ENCODE measurements around the gene UNC13B.
"Not testable (repeated sequence)": the region's sequence is repeated elsewhere in the genome, so short reads cannot be mapped to it uniquely, and the experiment has no call there.

Gene UNC13B

GRCh38 chr9:35364817-35365585 lies 203.2 kb downstream of the UNC13B start:
- in situ Hi-C loops (cut with MboI; ENCODE audit: low sequenced_read_pairs) = no loop called here

GRCh38 chr9:35366627-35367026 lies 204.8 kb downstream of the UNC13B start:
- in situ Hi-C loops (cut with MboI; ENCODE audit: low sequenced_read_pairs) = no loop called here

DNA sequence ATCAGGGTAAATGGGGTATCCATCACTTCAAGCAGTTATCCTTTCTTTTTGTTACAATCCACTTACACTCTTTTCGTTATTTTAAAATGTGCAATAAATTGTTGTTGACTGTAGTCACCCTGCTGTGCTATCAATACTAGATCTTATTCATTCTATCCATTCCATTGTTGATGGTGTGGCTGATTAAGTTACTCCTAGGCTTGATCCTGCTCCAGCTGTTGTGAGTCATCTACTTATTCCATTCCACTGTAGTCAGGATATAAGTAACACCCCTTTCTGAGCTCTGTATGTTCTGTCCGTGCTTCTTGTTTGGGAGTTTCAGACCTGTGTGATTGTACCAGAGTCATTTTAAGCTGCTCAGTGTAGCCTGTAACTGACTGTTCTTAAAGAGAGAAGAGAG lies 205.6 kb downstream of the UNC13B start:
- in situ Hi-C loops (cut with MboI; ENCODE audit: low sequenced_read_pairs) = no loop called here

DNA sequence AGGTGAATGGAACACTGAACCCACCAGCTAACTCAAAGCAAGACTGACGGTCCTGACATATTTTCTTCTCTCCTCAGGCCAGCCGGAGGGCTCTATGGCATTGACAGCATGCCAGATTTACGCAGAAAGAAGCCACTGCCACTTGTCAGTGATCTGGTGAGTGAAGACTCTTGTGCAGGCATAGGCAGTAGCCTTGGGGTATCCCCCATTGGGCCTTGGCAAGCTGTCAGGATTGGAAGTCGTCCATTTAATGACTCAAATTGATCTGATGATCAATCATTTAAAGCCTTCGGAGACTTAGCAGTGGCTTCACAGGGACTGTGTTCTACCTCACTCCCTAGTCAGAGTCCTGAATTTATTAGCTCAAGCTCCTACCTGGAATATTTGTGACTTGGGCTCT lies 208.4 kb downstream of the UNC13B start:
- in situ Hi-C loops (cut with MboI; ENCODE audit: low sequenced_read_pairs) = no loop called here

- in situ Hi-C loops (cut with MboI; ENCODE audit: low sequenced_read_pairs) = no loop called here
Observed at GRCh38 chr9:35374436-35374835, 212.6 kb downstream of the UNC13B start.

- in situ Hi-C loops (cut with MboI; ENCODE audit: low sequenced_read_pairs) = no loop called here
Observed at GRCh38 chr9:35374910-35375309, 213.1 kb downstream of the UNC13B start.

DNA sequence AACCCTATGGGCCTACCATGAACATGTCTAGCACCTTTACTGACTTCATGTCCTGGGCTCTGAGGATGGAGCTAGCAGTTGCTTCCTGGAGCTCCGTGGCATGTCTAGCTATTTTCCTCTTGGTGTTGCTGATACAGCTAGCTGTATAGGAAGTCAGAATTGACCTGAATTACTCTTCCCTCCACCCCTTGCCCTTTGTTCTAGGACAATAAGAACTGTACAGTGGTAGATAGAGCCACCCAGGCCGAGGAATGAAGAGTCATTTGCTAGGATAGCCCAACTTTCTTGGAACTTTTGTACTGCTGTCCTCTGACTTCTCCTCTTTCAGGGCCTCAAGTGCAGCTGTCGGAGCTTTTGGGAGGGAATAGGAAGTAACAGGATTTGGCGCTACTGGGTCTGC lies 218.2 kb downstream of the UNC13B start:
- in situ Hi-C loops (cut with MboI; ENCODE audit: low sequenced_read_pairs) = no loop called here

DNA sequence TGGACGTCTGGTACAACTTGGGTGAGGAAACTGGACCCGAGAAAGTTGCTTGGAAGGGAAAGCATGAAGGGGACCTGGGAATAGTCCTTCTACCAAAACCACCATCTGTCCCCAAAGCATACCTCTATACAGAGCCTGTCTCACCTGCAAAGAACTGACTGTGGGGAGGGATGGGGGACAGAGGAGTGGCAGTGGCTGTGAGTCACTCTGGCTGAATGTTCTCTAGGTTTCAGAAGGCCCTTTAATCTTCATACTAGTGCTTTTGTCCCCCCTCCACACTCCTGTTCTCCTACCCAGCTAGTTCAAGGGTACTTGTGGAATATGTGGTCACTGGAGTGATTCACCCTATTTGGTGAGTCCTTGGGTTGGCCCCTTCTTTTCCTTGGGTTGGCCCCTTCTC lies 218.8 kb downstream of the UNC13B start:
- in situ Hi-C loops (cut with MboI; ENCODE audit: low sequenced_read_pairs) = no loop called here

GRCh38 chr9:35385042-35385441 lies 223.2 kb downstream of the UNC13B start:
- in situ Hi-C loops (cut with MboI; ENCODE audit: low sequenced_read_pairs) = no loop called here

- in situ Hi-C loops (cut with MboI; ENCODE audit: low sequenced_read_pairs) = no loop called here
Observed at GRCh38 chr9:35395076-35395705, 233.4 kb downstream of the UNC13B start.

GRCh38 chr9:35395706-35396101 lies 233.9 kb downstream of the UNC13B start:
- in situ Hi-C loops (cut with MboI; ENCODE audit: low sequenced_read_pairs) = no loop called here

- in situ Hi-C loops (cut with MboI; ENCODE audit: low sequenced_read_pairs) = no loop called here
Observed at GRCh38 chr9:35396560-35397215, 234.9 kb downstream of the UNC13B start.

- in situ Hi-C loops (cut with MboI; ENCODE audit: low sequenced_read_pairs) = no loop called here
Observed at GRCh38 chr9:35397216-35397698, 235.4 kb downstream of the UNC13B start.

GRCh38 chr9:35397923-35398322 lies 236.1 kb downstream of the UNC13B start:
- in situ Hi-C loops (cut with MboI; ENCODE audit: low sequenced_read_pairs) = no loop called here

- in situ Hi-C loops (cut with MboI; ENCODE audit: low sequenced_read_pairs) = no loop called here
Observed at GRCh38 chr9:35398651-35399335, 237.0 kb downstream of the UNC13B start.

GRCh38 chr9:35404865-35405264 lies 243.1 kb downstream of the UNC13B start:
- in situ Hi-C loops (cut with MboI; ENCODE audit: low sequenced_read_pairs) = no loop called here

DNA sequence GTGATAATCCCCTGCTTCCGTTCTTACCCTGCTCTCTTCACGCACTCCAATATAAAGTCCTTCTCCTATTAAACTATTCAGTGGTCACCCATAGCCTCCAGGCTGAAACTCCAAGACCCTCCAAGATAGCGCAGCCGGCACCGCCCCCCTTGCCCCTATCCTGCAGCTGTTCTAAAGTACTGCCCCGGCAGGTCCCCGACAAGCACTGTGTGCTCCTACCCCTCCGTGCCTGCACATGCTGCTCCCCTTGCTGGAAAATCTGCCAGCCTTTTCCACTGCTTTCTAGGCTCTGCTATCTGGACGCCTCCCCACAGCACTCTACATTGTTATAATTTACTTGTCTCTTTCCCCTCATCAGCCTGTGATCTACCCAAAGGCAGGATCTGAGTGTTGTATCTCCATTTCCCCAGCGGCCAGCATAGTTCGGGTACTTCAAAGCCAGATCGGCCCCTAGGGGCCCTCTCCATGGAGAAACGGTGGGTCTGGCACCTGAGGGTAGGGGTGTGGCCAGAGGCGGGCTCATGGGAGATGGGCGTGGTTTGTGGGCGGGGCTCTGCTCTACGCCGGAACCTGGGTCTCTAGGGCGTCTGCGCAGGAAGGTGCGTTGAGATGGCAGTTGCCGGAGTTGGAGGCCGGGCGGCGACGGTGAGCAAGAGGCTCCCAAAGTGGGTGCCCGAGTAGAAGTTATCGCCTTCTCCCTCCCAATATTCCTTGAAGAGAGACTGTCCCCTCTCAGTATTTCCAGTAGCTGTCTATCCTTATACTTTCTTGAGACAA lies 244.6 kb downstream of the UNC13B start:
- in situ Hi-C loops (cut with MboI; ENCODE audit: low sequenced_read_pairs) = no loop called here

- in situ Hi-C loops (cut with MboI; ENCODE audit: low sequenced_read_pairs) = no loop called here
Observed at GRCh38 chr9:35407846-35408245, 246.0 kb downstream of the UNC13B start.

- in situ Hi-C loops (cut with MboI; ENCODE audit: low sequenced_read_pairs) = not testable (repeated sequence)
Observed at GRCh38 chr9:35409434-35409833, 247.6 kb downstream of the UNC13B start.

- in situ Hi-C loops (cut with MboI; ENCODE audit: low sequenced_read_pairs) = no loop called here
Observed at GRCh38 chr9:35414889-35415288, 253.1 kb downstream of the UNC13B start.
